OCI-M2 (cell line): ENCODE results near the gene OR4A16.

Experiments
- DNase-seq: peaks from one replicate; lab custom pipeline; 2025; ENCODE audit not compliant: unreplicated experiment; lab: John Stamatoyannopoulos, UW

OR4A16 gene, protein sequence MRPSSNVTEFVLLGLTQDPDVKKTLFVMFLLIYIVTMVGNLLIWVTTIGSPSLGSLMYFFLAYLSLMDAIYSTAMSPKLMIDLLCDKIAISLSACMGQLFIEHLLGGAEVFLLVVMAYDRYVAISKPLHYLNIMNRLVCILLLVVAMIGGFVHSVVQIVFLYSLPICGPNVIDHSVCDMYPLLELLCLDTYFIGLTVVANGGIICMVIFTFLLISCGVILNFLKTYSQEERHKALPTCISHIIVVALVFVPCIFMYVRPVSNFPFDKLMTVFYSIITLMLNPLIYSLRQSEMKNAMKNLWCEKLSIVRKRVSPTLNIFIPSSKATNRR

DNA sequence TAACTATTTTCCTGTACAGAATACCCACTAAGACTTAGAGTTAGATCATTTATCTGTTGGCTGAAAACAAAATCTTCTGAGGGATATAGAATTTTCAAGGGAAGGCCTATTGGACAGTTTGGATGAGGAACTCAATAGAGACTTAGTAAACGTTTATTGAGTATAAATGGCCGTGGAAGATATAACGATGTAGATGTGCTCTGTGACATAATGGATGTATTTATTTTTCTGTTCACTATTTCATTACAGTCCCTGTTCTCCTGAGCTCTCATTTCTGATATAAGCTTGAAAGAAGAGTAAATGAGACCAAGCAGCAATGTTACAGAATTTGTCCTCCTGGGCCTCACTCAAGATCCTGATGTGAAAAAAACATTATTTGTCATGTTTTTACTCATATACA, at the start of gene OR4A16:
Gene OR4A16, plus strand, starts transcription at position 301 of the 400 bp plus-strand sequence. Its CDS starts 0 bp downstream, at position 301.
- no peak for DNase-seq

GRCh38 chr11:55324500-55324899, 18.5 kb upstream of the OR4A16 start:
- DNase-seq, result no peak

DNA sequence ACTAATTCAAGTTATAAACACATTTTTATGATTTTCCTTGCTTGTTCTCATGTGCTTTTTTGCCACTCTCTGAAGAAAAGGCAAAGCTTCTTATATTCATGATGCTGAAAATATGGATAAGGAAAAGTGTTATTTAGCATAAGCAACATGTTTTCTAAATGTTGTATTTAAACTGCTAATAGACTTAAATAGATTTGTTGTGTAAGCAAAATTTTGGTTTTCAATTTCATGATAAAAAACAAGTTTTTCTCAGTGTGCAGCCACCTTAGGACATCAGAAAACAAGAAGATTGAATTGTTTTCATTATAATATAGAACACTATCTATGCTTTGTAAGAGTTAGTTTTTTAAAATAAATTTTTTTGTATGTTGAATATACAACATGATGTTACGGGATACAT, 2.3 kb downstream of the OR4A16 start:
- DNase-seq, result no peak

- DNase-seq, result no peak
Measured at GRCh38 chr11:55349032-55349431, 6.0 kb downstream of the OR4A16 start.

GRCh38 chr11:55357560-55358184, 14.7 kb downstream of the OR4A16 start:
- DNase-seq, result no peak

DNA sequence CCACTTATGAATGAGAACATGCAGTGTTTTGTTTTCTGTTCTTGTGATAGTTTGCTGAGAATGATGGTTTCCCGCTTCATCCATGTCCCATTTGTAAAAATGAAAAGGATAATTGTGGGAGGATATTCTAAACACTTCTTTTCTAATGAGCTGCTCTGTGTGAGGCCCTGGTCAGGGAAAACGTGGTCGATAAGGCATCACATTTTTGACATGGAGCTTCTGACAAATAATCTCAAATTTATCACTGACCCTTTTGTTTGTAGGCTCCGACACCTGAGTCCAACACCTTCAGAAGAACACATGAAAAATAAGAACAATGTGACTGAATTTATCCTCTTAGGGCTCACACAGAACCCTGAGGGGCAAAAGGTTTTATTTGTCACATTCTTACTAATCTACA, 24.7 kb downstream of the OR4A16 start, which contains the start of gene OR4A15:
Gene OR4A15, plus strand, starts transcription at position 301 of the 400 bp plus-strand sequence. Its CDS starts 0 bp downstream, at position 301.
- no peak for DNase-seq
